ENCODE measurements around the gene RCE1.

The RCE1 gene

DNA sequence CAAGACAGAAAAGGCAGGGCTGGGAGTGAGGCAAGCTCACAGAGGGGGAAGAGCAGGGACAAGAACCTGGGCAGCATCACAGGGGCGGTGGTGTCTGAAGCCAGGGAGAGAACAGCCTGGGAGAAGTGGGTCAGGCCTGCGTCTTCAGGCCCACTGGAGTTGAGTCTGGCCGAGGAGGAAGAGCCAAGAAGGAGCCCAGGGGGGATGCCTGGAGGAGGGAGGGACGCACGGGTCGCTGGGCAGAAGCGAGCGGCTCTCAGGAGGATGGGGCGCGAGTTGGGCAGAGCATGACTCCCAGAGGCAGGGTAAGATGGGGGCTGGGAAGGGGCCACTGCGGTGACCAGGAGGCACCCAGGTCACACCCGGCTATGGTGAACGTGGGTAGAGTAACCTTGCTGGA lies 32.1 kb downstream of the RCE1 start:
- Histone ChIP-seq H3K4me3 (ENCODE audit: low read depth, low read length) (no peak overlapping the region), H3K36me3 (ENCODE audit: control insufficient read depth in 2 of 2, insufficient read depth in 1 of 2, low read length in 2 of 2) (peaks cover 0 to 13% of the 10 kb centered on the region in 2 experiments; a peak in 1 of 3 replicates), H3K9me3 (ENCODE audit: control insufficient read depth, insufficient read depth, low read depth, low read length) (no peaks in the 10 kb centered on the region), H3K27ac (ENCODE audit: extremely low read depth, low read depth, low read length) (no peak overlapping the region), H3K4me1 (ENCODE audit: control insufficient read depth, insufficient read depth, low read length) (no peaks in the 10 kb centered on the region)
- TF ChIP-seq ZNF561 (tag by site-specific recombination; IDR thresholded peaks at IDR 0.05; ENCODE audit: borderline replicate concordance): no peak
- no peak for TF ChIP-seq ZNF677 (tag by site-specific recombination; IDR thresholded peaks at IDR 0.05)
- no peak for TF ChIP-seq ZBTB7A (tag by site-specific recombination; IDR thresholded peaks at IDR 0.05; ENCODE audit: low read depth)
- TF ChIP-seq ZNF433 (tag by site-specific recombination; IDR thresholded peaks at IDR 0.05; ENCODE audit: low read depth): no peak
- TF ChIP-seq ZNF416 (tag by site-specific recombination; IDR thresholded peaks at IDR 0.05): no peak
- no peak for TF ChIP-seq ZNF843 (tag by site-specific recombination; IDR thresholded peaks at IDR 0.05)
- CTCF ChIA-PET: interaction anchor here (1.3 kb wide), 1 partner anchor 8 kb away, joined by 5 read pairs; no protein-coding TSS in a partner anchor
- POLR2A ChIA-PET: no interaction called here

- CTCF ChIA-PET: no interaction called here
- Histone ChIP-seq H3K27ac (ENCODE audit: extremely low read depth, low read depth, low read length) (no peak overlapping the region), H3K4me3 (ENCODE audit: low read depth, low read length) (no peak overlapping the region), H3K36me3 (ENCODE audit: control insufficient read depth in 2 of 2, insufficient read depth in 1 of 2, low read length in 2 of 2) (no peaks in the 10 kb centered on the region), H3K9me3 (ENCODE audit: control insufficient read depth, insufficient read depth, low read depth, low read length) (no peaks in the 10 kb centered on the region), H3K4me1 (ENCODE audit: control insufficient read depth, insufficient read depth, low read length) (no peaks in the 10 kb centered on the region)
- POLR2A ChIA-PET: no interaction called here
- TF ChIP-seq ZBTB21 (tag by site-specific recombination; IDR thresholded peaks at IDR 0.05): peak; percentile 80
- peak; percentile 87 for TF ChIP-seq ZNF629 (tag by site-specific recombination; IDR thresholded peaks at IDR 0.05)
- TF ChIP-seq ATF2 (tag by site-specific recombination; IDR thresholded peaks at IDR 0.05; ENCODE audit: low read depth): peak; percentile 84
- no peak for TF ChIP-seq ZNF175 (tag by site-specific recombination; IDR thresholded peaks at IDR 0.05)
- TF ChIP-seq ZNF692 (tag by site-specific recombination; IDR thresholded peaks at IDR 0.05): 0 out of 2 replicates have a peak, but pooled peaks have one; percentile 20
- no peak for TF ChIP-seq ZNF155 (tag by site-specific recombination; IDR thresholded peaks at IDR 0.05)
- TF ChIP-seq ZFHX2 (tag by site-specific recombination; conservative IDR thresholded peaks at IDR 0.05): peak; percentile 43
These were observed 34.5 kb downstream of the RCE1 start for GRCh38 chr11:66877588-66878385.

DNA sequence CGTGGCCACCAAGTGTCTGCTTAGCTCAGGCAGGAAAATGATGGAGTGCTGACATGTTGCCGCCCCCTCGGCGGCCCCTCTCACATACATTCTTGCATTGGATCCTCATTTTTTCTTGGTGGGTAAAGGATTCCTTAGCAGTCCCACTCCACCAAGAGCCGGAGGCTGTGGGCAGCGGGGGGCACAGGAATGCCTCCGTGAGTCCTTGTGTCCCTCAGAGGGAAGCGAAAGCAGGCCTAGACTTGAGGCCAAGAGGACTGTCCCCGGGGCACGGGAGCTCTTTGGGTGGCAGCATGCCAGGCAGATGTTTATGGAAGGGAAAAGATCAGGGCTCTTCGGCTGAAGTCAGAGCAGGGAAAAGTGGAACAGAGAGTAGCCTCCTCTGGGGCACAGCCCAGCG lies 35.2 kb downstream of the RCE1 start:
- Histone ChIP-seq H3K4me3 (ENCODE audit: low read depth, low read length) (no peak overlapping the region), H3K9me3 (ENCODE audit: control insufficient read depth, insufficient read depth, low read depth, low read length) (no peaks in the 10 kb centered on the region), H3K27ac (ENCODE audit: extremely low read depth, low read depth, low read length) (no peak overlapping the region), H3K4me1 (ENCODE audit: control insufficient read depth, insufficient read depth, low read length) (no peaks in the 10 kb centered on the region), H3K36me3 (ENCODE audit: control insufficient read depth in 2 of 2, insufficient read depth in 1 of 2, low read length in 2 of 2) (no peaks in the 10 kb centered on the region)
- POLR2A ChIA-PET: no interaction called here
- CTCF ChIA-PET: interaction anchor here (0.7 kb wide), 1 partner anchor 98 kb away, joined by 3 read pairs; no protein-coding TSS in a partner anchor
- TF ChIP-seq, protein P1, sequence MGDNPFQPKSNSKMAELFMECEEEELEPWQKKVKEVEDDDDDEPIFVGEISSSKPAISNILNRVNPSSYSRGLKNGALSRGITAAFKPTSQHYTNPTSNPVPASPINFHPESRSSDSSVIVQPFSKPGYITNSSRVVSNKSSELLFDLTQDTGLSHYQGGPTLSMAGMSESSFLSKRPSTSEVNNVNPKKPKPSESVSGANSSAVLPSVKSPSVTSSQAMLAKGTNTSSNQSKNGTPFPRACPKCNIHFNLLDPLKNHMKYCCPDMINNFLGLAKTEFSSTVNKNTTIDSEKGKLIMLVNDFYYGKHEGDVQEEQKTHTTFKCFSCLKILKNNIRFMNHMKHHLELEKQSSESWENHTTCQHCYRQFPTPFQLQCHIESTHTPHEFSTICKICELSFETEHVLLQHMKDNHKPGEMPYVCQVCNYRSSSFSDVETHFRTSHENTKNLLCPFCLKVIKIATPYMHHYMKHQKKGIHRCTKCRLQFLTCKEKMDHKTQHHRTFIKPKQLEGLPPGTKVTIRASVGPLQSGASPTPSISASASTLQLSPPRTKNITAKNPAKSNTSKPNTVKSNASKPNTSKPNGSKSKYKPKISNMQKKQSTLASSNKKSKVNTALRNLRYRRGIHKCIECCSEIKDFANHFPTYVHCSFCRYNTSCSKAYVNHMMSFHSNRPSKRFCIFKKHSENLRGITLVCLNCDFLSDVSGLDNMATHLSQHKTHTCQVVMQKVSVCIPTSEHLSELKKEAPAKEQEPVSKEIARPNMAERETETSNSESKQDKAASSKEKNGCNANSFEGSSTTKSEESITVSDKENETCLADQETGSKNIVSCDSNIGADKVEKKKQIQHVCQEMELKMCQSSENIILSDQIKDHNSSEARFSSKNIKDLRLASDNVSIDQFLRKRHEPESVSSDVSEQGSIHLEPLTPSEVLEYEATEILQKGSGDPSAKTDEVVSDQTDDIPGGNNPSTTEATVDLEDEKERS (tag by site-specific recombination; IDR thresholded peaks at IDR 0.05): no peak
- TF ChIP-seq ZFP37 (tag by site-specific recombination; IDR thresholded peaks at IDR 0.05): no peak
- peak; percentile 37; the same call in 1 of the 2 replicates for TF ChIP-seq GLIS2 (tag by site-specific recombination; IDR thresholded peaks at IDR 0.05)
- TF ChIP-seq ZNF785 (tag by site-specific recombination; IDR thresholded peaks at IDR 0.05): no peak
